HCT116 (cell line): ENCODE data around the gene STX2. TPM values are rescaled to one million over a fixed set of nuclear protein-coding genes. Genes with fewer than 3 reads are reported as not detected.

Experiments used
- ATAC-seq: fragments of 200-7000 bp; cut with Tn5 transposase; 2 replicates; pipeline ENCODE4 v1.9.1; 2020; ENCODE audit warnings: mild to moderate bottlenecking, moderate library complexity
- BruUV-seq: library from RNA; stranded (reverse); fragments of 400-500 nt; replicated peaks from 2 replicates; lab custom pipeline; 2021; lab: Mats Ljungman, UMichigan
- CTCF ChIA-PET: fragments of 300-600 bp; sonication (Branson Sonifier 250); formaldehyde crosslinking; loops from one replicate; lab custom pipeline; 2021; ENCODE audit warnings: antibody characterized with exemption; lab: Charles Lee
- POLR2A ChIA-PET: fragments of 300-600, 350-600 bp; sonication (Branson Sonifier 250); formaldehyde crosslinking; loops from one replicate; lab custom pipeline; 2021; ENCODE audit warnings: antibody characterized with exemption; lab: Charles Lee
- RAD21 ChIA-PET, 2 experiments: fragments of 300-600 bp; sonication (Branson Sonifier 250); formaldehyde crosslinking; loops; one replicate each; lab custom pipeline; 2023; ENCODE audit warnings: low total read pairs in 2 of 2; ENCODE audit not compliant: uncharacterized antibody in 2 of 2, unreplicated experiment in 2 of 2, low non-redundant PET in 1 of 2; lab: Charles Lee
- DNase-seq: peaks from one replicate; pipeline ENCODE4 v3.0.0-alpha.2; 2010; ENCODE audit warnings: low read depth, low spot score
- H2AFZ ChIP-seq: fragments of 200-600 bp; shearing (Covaris generic), sonication (generic); 2 replicates; pipeline ENCODE4 v1.6.1; 2017; ENCODE audit warnings: low read depth, mixed run types, mixed read lengths, antibody characterized with exemption, low read length; ENCODE audit not compliant: poor library complexity, severe bottlenecking
- H3K27ac ChIP-seq: 2 replicates; pipeline ENCODE4 v1.5.1; 2012; ENCODE audit warnings: low read depth, low read length
- H3K27me3 ChIP-seq: fragments of 200-600 bp; sonication (generic); 2 replicates; pipeline ENCODE4 v1.6.1; 2016; ENCODE audit warnings: mixed run types, low read length, mixed read lengths; ENCODE audit not compliant: insufficient read depth
- H3K36me3 ChIP-seq, 2 experiments: fragments of 200-500 bp in 1 of 2; fragments of 200-600 bp in 1 of 2; sonication (Bioruptor generic) in 1 of 2; sonication (generic) in 1 of 2; 2 replicates each; pipeline versions ENCODE4 v1.5.1 to v1.6.1; 2014 to 2016; ENCODE audit warnings: low read length in 2 of 2, inconsistent platforms in 1 of 2, mixed read lengths in 1 of 2, mixed run types in 1 of 2; ENCODE audit not compliant: insufficient read depth in 2 of 2, control insufficient read depth in 1 of 2
- H3K4me1 ChIP-seq, 2 experiments: fragments of 200-600 bp in 1 of 2; sonication (generic) in 1 of 2; 2 replicates each; pipeline versions ENCODE4 v1.5.1 to v1.6.1; 2012 to 2017; ENCODE audit warnings: low read length in 2 of 2, inconsistent platforms in 1 of 2, mild to moderate bottlenecking in 1 of 2, mixed read lengths in 1 of 2, mixed run types in 1 of 2, moderate library complexity in 1 of 2; ENCODE audit not compliant: insufficient read depth in 2 of 2, control insufficient read depth in 1 of 2
- H3K4me2 ChIP-seq: fragments of 200-600 bp; sonication (generic); 2 replicates; pipeline ENCODE4 v1.6.1; 2017; ENCODE audit warnings: mixed run types, low read length, mixed read lengths
- H3K4me3 ChIP-seq, 2 experiments: fragments of 200-600 bp in 1 of 2; sonication (generic) in 1 of 2; replicated peaks in 1 of 2; 2 replicates each; pipeline ENCODE4 v1.5.1; 2011 to 2016; ENCODE audit warnings: low read length in 2 of 2, control low read depth in 1 of 2, low read depth in 1 of 2, mild to moderate bottlenecking in 1 of 2, mixed read lengths in 1 of 2, mixed run types in 1 of 2
- H3K79me2 ChIP-seq: fragments of 200-600 bp; sonication (generic); 2 replicates; pipeline ENCODE4 v1.6.1; 2017; ENCODE audit warnings: mild to moderate bottlenecking, mixed run types, low read length, moderate library complexity, mixed read lengths; ENCODE audit not compliant: insufficient read depth
- H3K9ac ChIP-seq: fragments of 200-600 bp; sonication (generic); 2 replicates; pipeline ENCODE4 v1.6.1; 2016; ENCODE audit warnings: low read length, mixed read lengths
- H3K9me2 ChIP-seq: fragments of 200-600 bp; sonication (generic), shearing (Covaris generic); 2 replicates; pipeline ENCODE4 v1.6.1; 2017; ENCODE audit warnings: mixed run types, mild to moderate bottlenecking, moderate library complexity; ENCODE audit not compliant: insufficient read depth
- H3K9me3 ChIP-seq, 2 experiments: fragments of 200-500 bp in 1 of 2; fragments of 200-600 bp in 1 of 2; sonication (Bioruptor generic) in 1 of 2; sonication (generic) in 1 of 2; 2 replicates each; pipeline ENCODE4 v1.6.1; 2014 to 2017; ENCODE audit warnings: low read length in 2 of 2, mixed read lengths in 2 of 2, inconsistent platforms in 1 of 2, low read depth in 1 of 2, mild to moderate bottlenecking in 1 of 2, mixed run types in 1 of 2, moderate library complexity in 1 of 2; ENCODE audit not compliant: control insufficient read depth in 1 of 2, insufficient read depth in 1 of 2
- H4K20me1 ChIP-seq: fragments of 200-600 bp; sonication (generic), shearing (Covaris generic); 2 replicates; pipeline ENCODE4 v1.6.1; 2017; ENCODE audit warnings: mixed run types, mild to moderate bottlenecking, moderate library complexity; ENCODE audit not compliant: insufficient read depth
- EZH2phosphoT487 ChIP-seq: fragments of 200-600 bp; IDR thresholded peaks from 2 replicates; pipeline ENCODE4 v1.6.1; 2018; ENCODE audit warnings: antibody characterized with exemption, borderline replicate concordance
- POLR2A ChIP-seq: IDR thresholded peaks from 2 replicates; pipeline ENCODE4 v1.7.0; 2011; ENCODE audit warnings: borderline replicate concordance; ENCODE audit not compliant: insufficient read depth, insufficient read length; ENCODE audit errors: extremely low read depth
- POLR2AphosphoS5 ChIP-seq: IDR thresholded peaks from 2 replicates; pipeline ENCODE4 v1.6.1; 2011; ENCODE audit warnings: mild to moderate bottlenecking, low read depth, low read length, moderate library complexity
- RAD21 ChIP-seq: IDR thresholded peaks from 2 replicates; pipeline ENCODE4 v1.6.1; 2012; ENCODE audit warnings: low read depth, mild to moderate bottlenecking
- ZNF274 ChIP-seq: fragments of 200-500 bp; sonication (Bioruptor generic); IDR thresholded peaks from 2 replicates; pipeline ENCODE4 v1.6.1; 2014; ENCODE audit warnings: mild to moderate bottlenecking, low read depth, low read length, inconsistent platforms
- intact Hi-C: fragments of 100-400 bp; cut with micrococcal nuclease; formaldehyde crosslinking; loops from 2 replicates; pipeline ENCODE4 v1.10.0; 2022
- total RNA-seq: library from RNA; stranded (reverse); gene quantifications from one replicate; pipeline ENCODE4 v1.2.1, GENCODE V29; 2021; ENCODE audit not compliant: unreplicated experiment

STX2 gene
- total RNA-seq, 1 experiment from 2014 or later, result 19.2 TPM

- POLR2A ChIA-PET, result no interaction called here
- RAD21 ChIA-PET, result no interaction called here
- CTCF ChIA-PET, result no interaction called here
Observed at GRCh38 chr12:130879212-130879686, 40.2 kb upstream of the STX2 start.

GRCh38 chr12:130878193-130879185 is 39.4 kb upstream of the STX2 start:
- ATAC-seq, result peak; percentile 26
- DNase-seq, result no peak
- ChIA-PET CTCF (no interaction called here), RAD21 (no interaction called here), POLR2A (no interaction called here)
- intact Hi-C loops, result no loop called here
- Histone ChIP-seq H3K36me3 (peaks cover 38 to 41% of the 10 kb centered on the region in 2 experiments), H3K4me3 (no peak overlapping the region), H3K9me2 (no peaks in the 10 kb centered on the region), H4K20me1 (peaks cover 33% of the 10 kb centered on the region; the same call in 1 of the 2 replicates), H3K27me3 (no peaks in the 10 kb centered on the region), H2AFZ (no peak overlapping the region), H3K9me3 (no peaks in the 10 kb centered on the region), H3K79me2 (peaks cover 34% of the 10 kb centered on the region), H3K4me1 (peaks cover 1 to 2% of the 10 kb centered on the region in 2 experiments; a peak in 3 of 4 replicates), H3K4me2 (no peak overlapping the region), H3K9ac (no peak overlapping the region), H3K27ac (no peak overlapping the region)
- no TSS peak for BruUV-seq
- no peak for TF ChIP-seq EZH2phosphoT487
- TF ChIP-seq POLR2A, result no peak
- TF ChIP-seq POLR2AphosphoS5, result peak; percentile 56

More at GRCh38 chr12:130879212-130879686, 40.2 kb upstream of the STX2 start:
- Histone ChIP-seq H3K9me3 (no peaks in the 10 kb centered on the region), H2AFZ (no peak overlapping the region), H3K4me2 (no peak overlapping the region), H3K4me1 (no peaks in the 10 kb centered on the region), H3K36me3 (peaks cover 30 to 35% of the 10 kb centered on the region in 2 experiments), H3K27ac (no peak overlapping the region), H3K9me2 (no peaks in the 10 kb centered on the region), H3K79me2 (peaks cover 27% of the 10 kb centered on the region), H3K9ac (no peak overlapping the region), H3K27me3 (no peaks in the 10 kb centered on the region), H3K4me3 (no peak overlapping the region), H4K20me1 (peaks cover 29% of the 10 kb centered on the region; the same call in 1 of the 2 replicates)
- intact Hi-C loops, result no loop called here
- peak; percentile 33 for ATAC-seq
- no peak for TF ChIP-seq ZNF274
- TF ChIP-seq RAD21, result no peak
- BruUV-seq, result no TSS peak
- DNase-seq, result no peak
